Fibroblast of skin of abdomen (primary cell): ENCODE measurements around the gene OCLN.
"Not testable (repeated sequence)": the region's sequence is repeated elsewhere in the genome, so short reads cannot be mapped to it uniquely, and the experiment has no call there.

Source experiments
- DNase-seq: peaks from one replicate; pipeline ENCODE4 v3.0.0-alpha.2; 2013

Gene OCLN

GRCh38 chr5:69530561-69531405, 38.2 kb downstream of the OCLN start:
- DNase-seq: no peak

GRCh38 chr5:69531406-69531801, 38.8 kb downstream of the OCLN start:
- DNase-seq: no peak

GRCh38 chr5:69537911-69538310, 45.3 kb downstream of the OCLN start:
- not testable (repeated sequence) for DNase-seq

DNA sequence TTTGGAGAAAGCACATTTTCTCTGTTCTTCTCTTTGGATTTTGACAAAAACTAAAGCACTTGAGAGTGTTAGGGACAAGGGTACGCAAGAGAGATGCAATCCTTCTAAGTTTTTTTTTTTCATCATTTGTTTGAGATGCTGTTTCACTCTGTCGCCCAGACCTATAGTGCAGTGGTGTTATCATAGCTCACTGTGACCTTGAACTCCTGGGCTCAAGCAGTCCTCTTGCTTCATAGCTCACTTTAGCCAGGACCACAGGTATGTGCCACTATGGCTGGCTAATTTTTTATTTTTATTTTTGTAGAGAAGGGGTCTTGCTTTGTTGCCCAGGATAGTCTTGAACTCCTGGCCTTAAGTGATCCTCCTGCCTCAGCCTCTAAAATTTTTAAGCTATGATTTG, 46.1 kb downstream of the OCLN start:
- DNase-seq: not testable (repeated sequence)

DNA sequence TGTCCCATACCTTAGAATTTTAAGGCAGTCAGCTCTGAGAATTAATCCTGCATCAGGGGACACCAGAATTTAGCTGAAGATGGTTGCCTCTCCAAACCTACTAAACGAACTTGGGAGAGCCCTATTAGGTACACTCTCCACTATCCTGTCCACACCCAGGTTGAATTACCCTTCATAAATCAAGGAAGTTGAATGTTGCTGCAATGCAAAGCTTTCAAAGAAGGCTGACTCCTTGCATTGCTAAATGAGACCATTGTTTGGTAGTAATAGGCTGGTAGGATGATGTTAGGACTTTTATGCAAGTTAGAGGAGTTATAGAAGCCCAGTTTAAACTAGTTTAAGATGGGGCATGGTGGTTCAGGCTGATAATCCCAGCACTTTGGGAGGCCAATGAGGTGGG, 48.8 kb downstream of the OCLN start:
- not testable (repeated sequence) for DNase-seq

DNA sequence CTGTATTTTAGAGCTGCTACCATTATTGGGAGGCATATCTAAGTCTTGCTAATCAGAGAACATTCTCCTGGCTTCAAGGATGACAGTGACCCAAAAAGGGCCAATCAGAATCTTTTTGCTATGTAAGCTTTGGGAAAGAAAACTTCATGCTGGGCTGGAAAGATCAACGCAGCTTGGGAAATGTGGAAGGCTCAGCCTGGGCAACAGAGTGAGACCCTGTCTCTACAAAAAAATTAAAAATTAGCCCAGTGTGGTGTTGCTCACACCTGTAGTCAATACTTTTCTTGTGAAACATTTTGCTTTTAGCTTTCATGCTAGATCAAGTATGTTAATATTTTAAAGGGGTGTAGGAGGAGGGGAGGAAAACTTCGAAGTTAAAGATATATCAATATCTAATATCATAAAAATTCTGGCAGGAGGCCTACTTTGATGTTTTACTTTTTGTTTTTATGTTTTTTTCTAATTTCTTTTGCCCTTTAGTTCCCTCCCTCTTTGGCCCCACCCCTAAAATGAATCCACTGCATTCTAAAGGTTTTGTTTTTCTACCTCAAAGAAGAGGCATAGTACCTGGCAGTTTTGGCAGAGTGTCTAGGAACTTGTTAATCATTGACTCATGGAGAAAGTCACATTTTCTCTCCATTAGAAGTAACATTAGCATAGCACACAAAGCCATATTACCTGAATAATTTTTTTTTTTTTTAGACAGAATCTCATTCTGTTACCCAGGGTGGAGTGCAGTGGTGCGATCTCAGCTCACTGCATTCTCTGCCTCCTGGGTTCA, 50.4 kb downstream of the OCLN start:
- DNase-seq: not testable (repeated sequence)

DNA sequence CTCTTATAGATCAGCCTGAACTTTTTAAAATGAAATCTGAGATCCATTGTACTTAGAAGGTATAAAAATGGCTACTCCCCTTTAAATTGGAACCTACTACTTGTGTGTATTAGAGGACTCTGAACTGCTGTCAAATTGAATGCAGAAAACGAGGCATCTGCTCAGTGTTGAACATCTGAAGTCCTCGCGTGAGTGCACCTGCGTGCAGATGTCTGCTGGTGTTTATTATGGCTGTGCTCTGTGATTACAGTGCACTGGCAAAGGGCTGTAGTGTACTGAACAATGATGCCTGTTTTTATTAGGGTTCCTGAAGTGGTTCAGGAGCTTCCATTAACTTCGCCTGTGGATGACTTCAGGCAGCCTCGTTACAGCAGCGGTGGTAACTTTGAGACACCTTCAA, 52.0 kb downstream of the OCLN start:
- not testable (repeated sequence) for DNase-seq

- peak; percentile 71 for DNase-seq
These were observed 67.3 kb downstream of the OCLN start, which contains the start of gene GTF2H2C for GRCh38 chr5:69559908-69560330. Gene GTF2H2C (plus strand): TSS chr5:69560191. CDS start chr5:69565133, 4,942 bp downstream.

- DNase-seq: not testable (repeated sequence)
These were observed 68.2 kb downstream of the OCLN start for GRCh38 chr5:69560587-69561431.

GRCh38 chr5:69566172-69566571, 73.6 kb downstream of the OCLN start:
- not testable (repeated sequence) for DNase-seq

GRCh38 chr5:69568072-69568471, 75.5 kb downstream of the OCLN start:
- not testable (repeated sequence) for DNase-seq

DNA sequence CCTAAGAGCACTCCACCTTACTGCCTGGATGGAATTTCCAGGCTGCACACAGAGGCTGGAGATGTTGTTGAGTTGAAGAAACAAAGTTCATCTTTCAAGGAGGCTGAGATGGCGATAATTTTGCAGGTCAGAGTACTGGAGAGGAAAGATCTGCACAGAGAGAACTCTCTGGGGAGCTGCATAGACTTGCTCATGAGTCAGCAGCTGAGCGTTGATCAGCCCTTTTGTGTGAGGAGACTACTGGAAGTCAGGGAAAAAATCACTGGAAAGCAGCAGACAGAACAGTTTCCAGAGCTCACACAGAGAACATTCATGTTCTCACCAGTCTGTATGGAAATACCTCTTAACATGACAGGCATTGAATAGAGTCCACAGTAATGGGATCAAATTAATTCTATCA, 90.8 kb downstream of the OCLN start:
- DNase-seq: not testable (repeated sequence)

- DNase-seq: not testable (repeated sequence)
These were observed 103.7 kb downstream of the OCLN start for GRCh38 chr5:69596114-69596840.

- not testable (repeated sequence) for DNase-seq
These were observed 109.4 kb downstream of the OCLN start for GRCh38 chr5:69601947-69602346.

- DNase-seq: not testable (repeated sequence)
These were observed 114.2 kb downstream of the OCLN start for GRCh38 chr5:69606839-69607238.
